K562 (cell line): ENCODE measurements around the gene LXN.

Source experiments
- CTCF ChIP-seq, 3 experiments: IDR thresholded peaks in 2 of 3; conservative IDR thresholded peaks in 1 of 3; 2 replicates each; pipeline ENCODE4 v1.5.1; 2011 to 2012; ENCODE audit warnings: low read length in 3 of 3, mild to moderate bottlenecking in 3 of 3, control low read depth in 2 of 3, improper control_type of control experiment in 1 of 3, inconsistent platforms in 1 of 3, low read depth in 1 of 3, mixed read lengths in 1 of 3, moderate library complexity in 1 of 3; ENCODE audit not compliant: insufficient read depth in 2 of 3
- POLR2A ChIP-seq: fragments of 450-650 bp; conservative IDR thresholded peaks from 2 replicates; pipeline ENCODE4 v1.6.1; 2016
- POLR2AphosphoS5 ChIP-seq: IDR thresholded peaks from 2 replicates; pipeline ENCODE4 v1.6.1; 2011; ENCODE audit warnings: mild to moderate bottlenecking, low read depth, low read length, moderate library complexity; ENCODE audit not compliant: control insufficient read depth, insufficient read depth

GRCh38 chr3:158701420-158702065, 29.1 kb upstream of the LXN start:
- no peak for TF ChIP-seq POLR2A
- no peak for TF ChIP-seq POLR2AphosphoS5
- no peak for TF ChIP-seq CTCF (IDR thresholded peaks at IDR 0.05 in 2 of 3, conservative IDR thresholded peaks at IDR 0.05 in 1 of 3; ENCODE audit: insufficient read depth in 2 of 3, low read depth in 1 of 3, low read length in 3 of 3)
